ENCODE data around the gene DCAF17. TPM values are rescaled to one million over a fixed set of nuclear protein-coding genes. Genes with fewer than 3 reads are reported as not detected.

The DCAF17 gene
- total RNA-seq, 1 donor from 2014 or later = 18.2 TPM

GRCh38 chr2:171401947-171402346, 32.1 kb upstream of the DCAF17 start:
- no peaks in the 10 kb centered on the region for H3K27me3 ChIP-seq (ENCODE audit: control insufficient read depth, insufficient read depth, low read length)
- H3K36me3 ChIP-seq (ENCODE audit: control insufficient read depth, insufficient read depth, low read length) = no peaks in the 10 kb centered on the region
- no peak for TF ChIP-seq CTCF (IDR thresholded peaks at IDR 0.05; ENCODE audit: insufficient read depth, low read length, severe bottlenecking)
- DNase-seq (ENCODE audit: low read depth) (no peak), FAIRE-seq (peak; percentile 7)
- no peak overlapping the region for H3K4me3 ChIP-seq (ENCODE audit: low read depth, low read length)

GRCh38 chr2:171402906-171403580, 31.0 kb upstream of the DCAF17 start:
- DNase-seq (ENCODE audit: low read depth) (no peak), FAIRE-seq (no peak)
- H3K4me3 ChIP-seq (ENCODE audit: low read depth, low read length) = no peak overlapping the region
- no peaks in the 10 kb centered on the region for H3K36me3 ChIP-seq (ENCODE audit: control insufficient read depth, insufficient read depth, low read length)
- H3K27me3 ChIP-seq (ENCODE audit: control insufficient read depth, insufficient read depth, low read length) = no peaks in the 10 kb centered on the region
- no peak for TF ChIP-seq CTCF (IDR thresholded peaks at IDR 0.05; ENCODE audit: insufficient read depth, low read length, severe bottlenecking)

GRCh38 chr2:171404261-171404660, 29.8 kb upstream of the DCAF17 start:
- Histone ChIP-seq H3K27me3 (ENCODE audit: control insufficient read depth, insufficient read depth, low read length) (no peaks in the 10 kb centered on the region), H3K4me3 (ENCODE audit: low read depth, low read length) (no peak overlapping the region), H3K36me3 (ENCODE audit: control insufficient read depth, insufficient read depth, low read length) (no peaks in the 10 kb centered on the region)
- TF ChIP-seq CTCF (IDR thresholded peaks at IDR 0.05; ENCODE audit: insufficient read depth, low read length, severe bottlenecking) = no peak
- FAIRE-seq (peak; percentile 86), DNase-seq (ENCODE audit: low read depth) (peak; percentile 93)

DNA sequence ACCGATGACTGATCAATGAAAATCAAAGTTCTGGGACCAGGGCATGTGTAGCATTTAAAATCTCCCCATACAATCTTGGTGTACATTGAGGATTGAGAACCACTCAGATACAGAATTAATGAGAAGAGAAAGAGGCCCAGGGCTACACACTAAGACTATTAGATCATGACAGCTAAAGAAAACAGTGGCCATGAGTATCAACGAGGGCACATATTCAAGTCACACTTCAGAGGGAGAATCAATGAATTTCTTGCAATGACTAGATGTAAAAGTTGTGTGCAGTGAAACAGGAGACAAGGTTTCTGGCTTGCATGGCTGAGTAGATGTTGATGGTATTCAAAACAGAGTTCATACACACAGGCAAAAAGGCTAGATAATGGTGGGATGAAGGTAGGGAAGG, 29.3 kb upstream of the DCAF17 start:
- H3K27me3 ChIP-seq (ENCODE audit: control insufficient read depth, insufficient read depth, low read length) = no peaks in the 10 kb centered on the region
- no peaks in the 10 kb centered on the region for H3K36me3 ChIP-seq (ENCODE audit: control insufficient read depth, insufficient read depth, low read length)
- H3K4me3 ChIP-seq (ENCODE audit: low read depth, low read length) = no peak overlapping the region
- no peak for TF ChIP-seq CTCF (IDR thresholded peaks at IDR 0.05; ENCODE audit: insufficient read depth, low read length, severe bottlenecking)
- FAIRE-seq = no peak
- DNase-seq (ENCODE audit: low read depth) = no peak

DNA sequence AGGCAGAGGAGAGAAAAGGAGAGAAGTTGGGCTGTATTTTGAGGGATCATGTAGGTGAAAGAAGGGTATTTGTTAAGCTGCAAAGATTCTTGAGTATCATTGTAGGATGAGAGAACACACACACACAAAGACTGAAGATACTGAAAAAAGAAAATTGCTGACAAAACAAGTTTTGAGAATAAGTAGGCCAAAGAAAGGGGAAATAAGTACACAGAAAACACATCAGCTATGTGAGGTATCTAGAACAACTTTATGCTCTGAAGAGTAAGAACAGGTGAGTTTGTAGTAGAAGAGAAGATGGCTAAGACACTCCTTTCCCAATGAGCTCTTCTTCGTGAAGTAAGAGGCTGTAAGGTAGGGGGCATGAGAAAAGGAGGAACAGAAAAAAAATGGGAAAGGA, 28.5 kb upstream of the DCAF17 start:
- FAIRE-seq = no peak
- H3K36me3 ChIP-seq (ENCODE audit: control insufficient read depth, insufficient read depth, low read length) = no peaks in the 10 kb centered on the region
- no peaks in the 10 kb centered on the region for H3K27me3 ChIP-seq (ENCODE audit: control insufficient read depth, insufficient read depth, low read length)
- no peak for TF ChIP-seq CTCF (IDR thresholded peaks at IDR 0.05; ENCODE audit: insufficient read depth, low read length, severe bottlenecking)
- H3K4me3 ChIP-seq (ENCODE audit: low read depth, low read length) = no peak overlapping the region
- no peak for DNase-seq (ENCODE audit: low read depth)

- H3K4me3 ChIP-seq (ENCODE audit: low read depth, low read length) = no peak overlapping the region
- no peak for TF ChIP-seq CTCF (IDR thresholded peaks at IDR 0.05; ENCODE audit: insufficient read depth, low read length, severe bottlenecking)
- H3K27me3 ChIP-seq (ENCODE audit: control insufficient read depth, insufficient read depth, low read length) = no peaks in the 10 kb centered on the region
- FAIRE-seq (no peak), DNase-seq (ENCODE audit: low read depth) (no peak)
- H3K36me3 ChIP-seq (ENCODE audit: control insufficient read depth, insufficient read depth, low read length) = no peaks in the 10 kb centered on the region
Observed at GRCh38 chr2:171406044-171406443, 28.0 kb upstream of the DCAF17 start.
